ENCODE results near the gene ACTL8. TPM values are rescaled to one million over a fixed set of nuclear protein-coding genes. Genes with fewer than 3 reads are reported as not detected.

Gene ACTL8
- total RNA-seq, 1 experiment from 2014 or later: not detected

- in situ Hi-C loops (cut with HindIII; ENCODE audit: low pct_unique_long_range_greater_than_20kb, low sequenced_read_pairs) (no loop called here), intact Hi-C loops (cut with micrococcal nuclease; ENCODE audit: unreplicated experiment) (no loop called here)
- no peak for DNase-seq (ENCODE audit: low read depth, low spot score)
- Histone ChIP-seq H3K27me3 (ENCODE audit: control insufficient read depth, insufficient read depth, low read length) (0 out of 2 replicates have a peak, but pooled peaks cover 2% of the 10 kb centered on the region), H3K27ac (ENCODE audit: low read length) (no peak overlapping the region), H3K4me3 (ENCODE audit: low read depth in 2 of 2, low read length in 2 of 2) (no peak overlapping the region), H3K4me1 (ENCODE audit: control insufficient read depth, insufficient read depth, low read length) (no peaks in the 10 kb centered on the region), H3K9me3 (ENCODE audit: control insufficient read depth, insufficient read depth, low read depth, low read length) (no peaks in the 10 kb centered on the region), H3K36me3 (ENCODE audit: control insufficient read depth, insufficient read depth, low read length) (no peaks in the 10 kb centered on the region)
- no peak for ATAC-seq
- ChIA-PET CTCF (interaction anchor here (0.7 kb wide), 1 partner anchor 343 kb away, joined by 3 read pairs; no protein-coding TSS in a partner anchor), POLR2A (no interaction called here)
- no peak for TF ChIP-seq POLR2AphosphoS5 (IDR thresholded peaks at IDR 0.05; ENCODE audit: low read depth, low read length)
- TF ChIP-seq CTCF (IDR thresholded peaks at IDR 0.05): no peak
- TF ChIP-seq, protein P1, sequence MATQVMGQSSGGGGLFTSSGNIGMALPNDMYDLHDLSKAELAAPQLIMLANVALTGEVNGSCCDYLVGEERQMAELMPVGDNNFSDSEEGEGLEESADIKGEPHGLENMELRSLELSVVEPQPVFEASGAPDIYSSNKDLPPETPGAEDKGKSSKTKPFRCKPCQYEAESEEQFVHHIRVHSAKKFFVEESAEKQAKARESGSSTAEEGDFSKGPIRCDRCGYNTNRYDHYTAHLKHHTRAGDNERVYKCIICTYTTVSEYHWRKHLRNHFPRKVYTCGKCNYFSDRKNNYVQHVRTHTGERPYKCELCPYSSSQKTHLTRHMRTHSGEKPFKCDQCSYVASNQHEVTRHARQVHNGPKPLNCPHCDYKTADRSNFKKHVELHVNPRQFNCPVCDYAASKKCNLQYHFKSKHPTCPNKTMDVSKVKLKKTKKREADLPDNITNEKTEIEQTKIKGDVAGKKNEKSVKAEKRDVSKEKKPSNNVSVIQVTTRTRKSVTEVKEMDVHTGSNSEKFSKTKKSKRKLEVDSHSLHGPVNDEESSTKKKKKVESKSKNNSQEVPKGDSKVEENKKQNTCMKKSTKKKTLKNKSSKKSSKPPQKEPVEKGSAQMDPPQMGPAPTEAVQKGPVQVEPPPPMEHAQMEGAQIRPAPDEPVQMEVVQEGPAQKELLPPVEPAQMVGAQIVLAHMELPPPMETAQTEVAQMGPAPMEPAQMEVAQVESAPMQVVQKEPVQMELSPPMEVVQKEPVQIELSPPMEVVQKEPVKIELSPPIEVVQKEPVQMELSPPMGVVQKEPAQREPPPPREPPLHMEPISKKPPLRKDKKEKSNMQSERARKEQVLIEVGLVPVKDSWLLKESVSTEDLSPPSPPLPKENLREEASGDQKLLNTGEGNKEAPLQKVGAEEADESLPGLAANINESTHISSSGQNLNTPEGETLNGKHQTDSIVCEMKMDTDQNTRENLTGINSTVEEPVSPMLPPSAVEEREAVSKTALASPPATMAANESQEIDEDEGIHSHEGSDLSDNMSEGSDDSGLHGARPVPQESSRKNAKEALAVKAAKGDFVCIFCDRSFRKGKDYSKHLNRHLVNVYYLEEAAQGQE (IDR thresholded peaks at IDR 0.05; ENCODE audit: insufficient read depth in 1 of 2, low read depth in 2 of 2, low read length in 1 of 2): no peak
- no peak for TF ChIP-seq SIN3A (IDR thresholded peaks at IDR 0.05; ENCODE audit: borderline replicate concordance, insufficient read depth, low read depth, low read length)
- no peak for TF ChIP-seq TCF7L2 (IDR thresholded peaks at IDR 0.05; ENCODE audit: low read depth, low read length)
- no TSS peak for BruUV-seq (replicated peaks)
Observed at GRCh38 chr1:17870679-17871078, 115.5 kb downstream of the ACTL8 start.

- BruUV-seq (replicated peaks): no TSS peak
- Histone ChIP-seq H3K9me3 (ENCODE audit: control insufficient read depth, insufficient read depth, low read depth, low read length) (no peaks in the 10 kb centered on the region), H3K27me3 (ENCODE audit: control insufficient read depth, insufficient read depth, low read length) (0 out of 2 replicates have a peak, but pooled peaks cover 2% of the 10 kb centered on the region), H3K4me1 (ENCODE audit: control insufficient read depth, insufficient read depth, low read length) (no peaks in the 10 kb centered on the region), H3K36me3 (ENCODE audit: control insufficient read depth, insufficient read depth, low read length) (no peaks in the 10 kb centered on the region), H3K4me3 (ENCODE audit: low read depth in 2 of 2, low read length in 2 of 2) (no peak overlapping the region), H3K27ac (ENCODE audit: low read length) (no peak overlapping the region)
- TF ChIP-seq CTCF (IDR thresholded peaks at IDR 0.05): no peak
- TF ChIP-seq TCF7L2 (IDR thresholded peaks at IDR 0.05; ENCODE audit: low read depth, low read length): no peak
- TF ChIP-seq, protein P1 (IDR thresholded peaks at IDR 0.05; ENCODE audit: insufficient read depth in 1 of 2, low read depth in 2 of 2, low read length in 1 of 2): no peak
- no peak for TF ChIP-seq SIN3A (IDR thresholded peaks at IDR 0.05; ENCODE audit: borderline replicate concordance, insufficient read depth, low read depth, low read length)
- TF ChIP-seq POLR2AphosphoS5 (IDR thresholded peaks at IDR 0.05; ENCODE audit: low read depth, low read length): no peak
- intact Hi-C loops (cut with micrococcal nuclease; ENCODE audit: unreplicated experiment): no loop called here
- CTCF ChIA-PET: no interaction called here
- POLR2A ChIA-PET: no interaction called here
- no peak for DNase-seq (ENCODE audit: low read depth, low spot score)
- no peak for ATAC-seq
- in situ Hi-C loops (cut with HindIII; ENCODE audit: low pct_unique_long_range_greater_than_20kb, low sequenced_read_pairs): no loop called here
Observed at GRCh38 chr1:17873007-17873675, 118.0 kb downstream of the ACTL8 start.

Measured in Panc1 (cell line).